K562 (cell line): ENCODE measurements around the gene CTIF. TPM values are rescaled to one million over a fixed set of nuclear protein-coding genes. Genes with fewer than 3 reads are reported as not detected.

ENCODE experiments used
- ATAC-seq: fragments of 200-7000 bp; cut with Tn5 transposase; 3 replicates; pipeline ENCODE4 v1.9.1; 2020; ENCODE audit warnings: moderate library complexity
- BruUV-seq: library from RNA; stranded (reverse); fragments of 400-500 nt; replicated peaks from 2 replicates; lab custom pipeline; 2021; lab: Mats Ljungman, UMichigan
- CTCF ChIA-PET: fragments of 300-600 bp; formaldehyde crosslinking; extraction: SDS; loops from one replicate; lab custom pipeline; 2021; ENCODE audit warnings: low intra/inter-chr PET ratio; lab: Yijun Ruan, JAX
- POLR2A ChIA-PET: fragments of 300-600, 350-650 bp; sonication (Branson Sonifier 250); formaldehyde crosslinking; extraction: SDS; loops from one replicate; lab custom pipeline; 2021; ENCODE audit warnings: antibody characterized with exemption, inconsistent platforms; lab: Yijun Ruan, JAX
- DNase-seq, 4 experiments: peaks; one replicate each; pipeline versions ENCODE4 v3.0.0 to v3.0.0-alpha.2; 2011 to 2018; ENCODE audit warnings: low spot score in 3 of 4, mixed read lengths in 3 of 4; ENCODE audit errors: extremely low read depth in 1 of 4
- FAIRE-seq: peaks from 2 replicates; lab custom pipeline; 2011; peaks lifted over from hg19 to GRCh38; lab: Jason Lieb, UNC
- H2AFZ ChIP-seq: 2 replicates; pipeline ENCODE4 v1.6.0; 2011; ENCODE audit warnings: low read depth, low read length, control low read depth, inconsistent platforms
- H3K27ac ChIP-seq: fragments of 200-600 bp; 3 replicates; pipeline ENCODE4 v1.8.0; 2011; ENCODE audit warnings: low read depth, mild to moderate bottlenecking, control low read depth, inconsistent platforms, low read length, moderate library complexity, mixed read lengths; ENCODE audit errors: extremely low read depth
- H3K27me3 ChIP-seq, 2 experiments: fragments of 300-600 bp in 1 of 2; 2 replicates in 1 of 2; 3 replicates in 1 of 2; pipeline versions ENCODE4 v1.6.0 to v1.8.0; 2011; ENCODE audit warnings: inconsistent platforms in 2 of 2, low read length in 2 of 2, mild to moderate bottlenecking in 1 of 2, mixed read lengths in 1 of 2, moderate library complexity in 1 of 2; ENCODE audit not compliant: control insufficient read depth in 2 of 2, insufficient read depth in 2 of 2
- H3K36me3 ChIP-seq: fragments of 300-600 bp; 3 replicates; pipeline ENCODE4 v1.8.0; 2011; ENCODE audit warnings: mild to moderate bottlenecking, low read length, inconsistent platforms; ENCODE audit not compliant: control insufficient read depth, insufficient read depth
- H3K4me1 ChIP-seq, 2 experiments: fragments of 200-600 bp in 1 of 2; replicated peaks in 1 of 2; 2 replicates in 1 of 2; 3 replicates in 1 of 2; pipeline versions ENCODE4 v1.5.1 to v1.8.0; 2011; ENCODE audit warnings: inconsistent platforms in 2 of 2, low read length in 2 of 2, mild to moderate bottlenecking in 1 of 2, mixed read lengths in 1 of 2, moderate library complexity in 1 of 2; ENCODE audit not compliant: control insufficient read depth in 2 of 2, insufficient read depth in 2 of 2
- H3K4me2 ChIP-seq: 2 replicates; pipeline ENCODE4 v1.6.1; 2011; ENCODE audit warnings: low read length, control low read depth, inconsistent platforms, mixed read lengths; ENCODE audit not compliant: insufficient read depth
- H3K4me3 ChIP-seq: fragments of 200-600 bp; sonication (generic), shearing (Covaris generic); 2 replicates; pipeline ENCODE4 v1.5.1; 2016; ENCODE audit warnings: control low read depth, inconsistent platforms
- H3K79me2 ChIP-seq: fragments of 200-600 bp; 3 replicates; pipeline ENCODE4 v1.8.0; 2011; ENCODE audit warnings: low read length, inconsistent platforms; ENCODE audit not compliant: control insufficient read depth, insufficient read depth
- H3K9ac ChIP-seq, 2 experiments: 2 replicates each; pipeline versions ENCODE4 v1.6.0 to v1.6.1; 2011; ENCODE audit warnings: low read depth in 2 of 2, low read length in 2 of 2, control low read depth in 1 of 2, inconsistent platforms in 1 of 2, mild to moderate bottlenecking in 1 of 2, mixed read lengths in 1 of 2; ENCODE audit not compliant: insufficient read depth in 1 of 2
- H3K9me1 ChIP-seq: one replicate; pipeline ENCODE4 v1.6.0; 2011; ENCODE audit warnings: inconsistent platforms, mild to moderate bottlenecking, low read length, moderate library complexity; ENCODE audit not compliant: control insufficient read depth, insufficient read depth
- H3K9me3 ChIP-seq: replicated peaks from 2 replicates; pipeline ENCODE4 v1.5.1; 2011; ENCODE audit warnings: low read depth, low read length, inconsistent platforms; ENCODE audit not compliant: control insufficient read depth, insufficient read depth
- H4K20me1 ChIP-seq: replicated peaks from 2 replicates; pipeline ENCODE4 v1.6.1; 2011; ENCODE audit warnings: low read length, inconsistent platforms, mixed read lengths; ENCODE audit not compliant: control insufficient read depth, insufficient read depth
- ARID1B ChIP-seq: fragments of 450-650 bp; IDR thresholded peaks from 2 replicates; pipeline ENCODE4 v1.6.1; 2016; ENCODE audit warnings: antibody characterized with exemption, mild to moderate bottlenecking, inconsistent platforms
- DACH1 ChIP-seq: fragments of 450-650 bp; IDR thresholded peaks from 2 replicates; pipeline ENCODE4 v1.6.1; 2018; ENCODE audit not compliant: partially characterized antibody
- DNMT1 ChIP-seq: fragments of 450-650 bp; IDR thresholded peaks from 2 replicates; pipeline ENCODE4 v1.6.1; 2016; ENCODE audit warnings: antibody characterized with exemption, mild to moderate bottlenecking
- FOXJ3 ChIP-seq: sonication (generic); formaldehyde crosslinking; IDR thresholded peaks from 2 replicates; pipeline ENCODE4 v1.4.0; 2020; ENCODE audit warnings: mild to moderate bottlenecking, missing genetic modification reagents
- FOXP1 ChIP-seq: sonication (generic); formaldehyde crosslinking; IDR thresholded peaks from 2 replicates; pipeline ENCODE4 v1.8.0; 2022; ENCODE audit warnings: mild to moderate bottlenecking, missing genetic modification reagents
- ID3 ChIP-seq, 2 experiments: fragments of 250-450 bp in 1 of 2; fragments of 450-650 bp in 1 of 2; sonication (Bioruptor Pico) in 1 of 2; IDR thresholded peaks; 2 replicates each; pipeline versions ENCODE4 v1.6.1 to v1.8.0; 2016 to 2021; ENCODE audit warnings: mild to moderate bottlenecking in 2 of 2, moderate library complexity in 2 of 2, missing compliant biosample characterization in 1 of 2, missing genetic modification characterization in 1 of 2
- NEUROD1 ChIP-seq: fragments of 150-350 bp; IDR thresholded peaks from 2 replicates; pipeline ENCODE4 v1.6.1; 2014; ENCODE audit warnings: borderline replicate concordance, low read length, low read depth; ENCODE audit not compliant: partially characterized antibody
- SLC30A9 ChIP-seq: fragments of 250-450 bp; sonication (Bioruptor Pico); IDR thresholded peaks from 2 replicates; pipeline ENCODE4 v1.8.0; 2022; ENCODE audit warnings: mild to moderate bottlenecking, moderate library complexity
- ZKSCAN3 ChIP-seq: fragments of 250-450 bp; sonication (Bioruptor Pico); IDR thresholded peaks from 2 replicates; pipeline ENCODE4 v1.4.0; 2020
- WGBS: fragments of 100-300 bp; shearing (Covaris generic); methylation state at CpG from one replicate; pipeline ENCODE4 v1.1.6; 2016; ENCODE audit warnings: low coverage, mixed read lengths; ENCODE audit not compliant: insufficient coverage; ENCODE audit errors: missing lambda C conversion rate; 5-methylcytosine and 5-hydroxymethylcytosine counted together
- in situ Hi-C: fragments of 300-500 bp; cut with MboI; formaldehyde crosslinking; loops from 4 replicates; pipeline ENCODE4 v1.15.0; 2018; ENCODE audit warnings: inconsistent platforms, mixed read lengths
- intact Hi-C: fragments of 100-400 bp; cut with micrococcal nuclease; formaldehyde crosslinking; loops from 2 replicates; pipeline ENCODE4 v1.14.2; 2022
- polyA plus RNA-seq, 8 experiments: library from polyadenylated mRNA; depleted of rRNA in 4 of 8; stranded (reverse) in 5 of 8; unstranded in 3 of 8; fragments of >200 nt; fragmentation: Nextera tagmentation in 2 of 8; fragmentation: Illumina TruSeq in 1 of 8; extraction: Ambion mirVana in 2 of 8; extraction: Trizol in 1 of 8; gene quantifications; 2 replicates each; pipeline versions ENCODE4 v1.2.1 to v1.2.3, GENCODE V29; 2011 to 2014; ENCODE audit warnings: inconsistent platforms in 1 of 8, missing spikeins in 1 of 8
- total RNA-seq, 7 experiments: library from RNA; depleted of rRNA in 6 of 7; stranded (reverse); fragments of >200 nt in 6 of 7; fragmentation: Illumina TruSeq in 2 of 7; extraction: Trizol in 2 of 7; gene quantifications; 2 replicates each; pipeline versions ENCODE4 v1.2.1 to v1.2.3, GENCODE V29; 2011 to 2021; ENCODE audit warnings: low replicate concordance in 1 of 7
- TF ChIP-seq, protein P1 (sequence below): fragments of 250-450 bp; sonication (Bioruptor Pico); IDR thresholded peaks from 2 replicates; pipeline ENCODE4 v1.4.0; 2020; ENCODE audit warnings: mild to moderate bottlenecking, moderate library complexity, borderline replicate concordance
- TF ChIP-seq, protein P2 (sequence below): IDR thresholded peaks from 2 replicates; pipeline ENCODE4 v1.6.1; 2011; ENCODE audit warnings: borderline replicate concordance, low read depth, mild to moderate bottlenecking, moderate library complexity, low read length; ENCODE audit not compliant: insufficient read depth, poor library complexity, severe bottlenecking
- TF ChIP-seq, protein P3 (sequence below): fragments of 450-650 bp; formaldehyde crosslinking; IDR thresholded peaks from 2 replicates; pipeline ENCODE4 v1.4.0; 2020; ENCODE audit warnings: mild to moderate bottlenecking, moderate library complexity
- TF ChIP-seq, protein P4 (sequence below): fragments of 450-650 bp; IDR thresholded peaks from 2 replicates; pipeline ENCODE4 v1.6.1; 2016; ENCODE audit warnings: missing biosample characterization, missing genetic modification characterization

The CTIF gene
- total and polyA plus RNA-seq, 9 of the 15 experiments (the other 6 are each of a cell fraction or from before 2014, with no cell fraction given) = 0.17 to 11.5 (median 2.2) TPM

GRCh38 chr18:48861181-48861708 is 322.4 kb downstream of the CTIF start (continued):
- TF ChIP-seq ZKSCAN3 (CRISPR knock-in tag) = no peak

DNA sequence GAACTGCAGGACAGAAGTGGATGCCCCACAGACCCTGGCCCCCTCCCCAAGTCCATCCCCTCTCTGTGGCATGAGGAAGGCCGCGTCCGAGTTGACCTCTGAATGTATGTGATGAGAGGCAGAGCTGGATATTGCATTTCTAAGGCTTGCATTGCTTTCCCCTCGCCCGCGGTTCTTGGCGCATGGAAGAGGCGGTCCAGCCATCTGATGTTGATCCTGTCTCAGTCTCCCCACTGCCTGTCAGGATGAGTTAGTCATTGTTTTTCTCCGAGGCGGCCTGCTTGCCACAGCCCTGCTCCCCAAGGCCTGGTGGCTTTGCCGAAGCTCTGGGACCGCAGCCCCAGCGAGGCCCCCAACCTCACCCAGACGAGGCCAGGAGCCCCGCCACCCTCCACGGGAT is 323.3 kb downstream of the CTIF start:
- H3K27ac ChIP-seq = no peak overlapping the region
- ChIA-PET POLR2A (no interaction called here), CTCF (no interaction called here)
- H3K36me3 ChIP-seq = no peaks in the 10 kb centered on the region
- no peak for ATAC-seq
- H3K9ac ChIP-seq = no peak overlapping the region
- H3K9me3 ChIP-seq = no peaks in the 10 kb centered on the region
- no peaks in the 10 kb centered on the region for H3K27me3 ChIP-seq
- no peak overlapping the region for H2AFZ ChIP-seq
- no peaks in the 10 kb centered on the region for H3K79me2 ChIP-seq
- intact Hi-C loops = no loop called here
- no peak overlapping the region for H3K4me3 ChIP-seq
- peaks cover 0 to 15% of the 10 kb centered on the region in 2 experiments; a peak in 2 of 5 replicates for H3K4me1 ChIP-seq
- no peak for DNase-seq
- H4K20me1 ChIP-seq = no peaks in the 10 kb centered on the region
- no peak for FAIRE-seq
- no TSS peak for BruUV-seq
- in situ Hi-C loops = no loop called here
- WGBS = 89% methylated on average over 12 of the region's 16 CpGs
- no peaks in the 10 kb centered on the region for H3K9me1 ChIP-seq
- no peak overlapping the region for H3K4me2 ChIP-seq
- TF ChIP-seq, protein P1, sequence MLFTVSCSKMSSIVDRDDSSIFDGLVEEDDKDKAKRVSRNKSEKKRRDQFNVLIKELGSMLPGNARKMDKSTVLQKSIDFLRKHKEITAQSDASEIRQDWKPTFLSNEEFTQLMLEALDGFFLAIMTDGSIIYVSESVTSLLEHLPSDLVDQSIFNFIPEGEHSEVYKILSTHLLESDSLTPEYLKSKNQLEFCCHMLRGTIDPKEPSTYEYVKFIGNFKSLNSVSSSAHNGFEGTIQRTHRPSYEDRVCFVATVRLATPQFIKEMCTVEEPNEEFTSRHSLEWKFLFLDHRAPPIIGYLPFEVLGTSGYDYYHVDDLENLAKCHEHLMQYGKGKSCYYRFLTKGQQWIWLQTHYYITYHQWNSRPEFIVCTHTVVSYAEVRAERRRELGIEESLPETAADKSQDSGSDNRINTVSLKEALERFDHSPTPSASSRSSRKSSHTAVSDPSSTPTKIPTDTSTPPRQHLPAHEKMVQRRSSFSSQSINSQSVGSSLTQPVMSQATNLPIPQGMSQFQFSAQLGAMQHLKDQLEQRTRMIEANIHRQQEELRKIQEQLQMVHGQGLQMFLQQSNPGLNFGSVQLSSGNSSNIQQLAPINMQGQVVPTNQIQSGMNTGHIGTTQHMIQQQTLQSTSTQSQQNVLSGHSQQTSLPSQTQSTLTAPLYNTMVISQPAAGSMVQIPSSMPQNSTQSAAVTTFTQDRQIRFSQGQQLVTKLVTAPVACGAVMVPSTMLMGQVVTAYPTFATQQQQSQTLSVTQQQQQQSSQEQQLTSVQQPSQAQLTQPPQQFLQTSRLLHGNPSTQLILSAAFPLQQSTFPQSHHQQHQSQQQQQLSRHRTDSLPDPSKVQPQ (CRISPR knock-in tag) = no peak
- TF ChIP-seq DNMT1 (no peak), NEUROD1 (no peak), FOXP1 (CRISPR knock-in tag) (no peak), FOXJ3 (CRISPR knock-in tag) (no peak), ARID1B (no peak), ID3 (CRISPR knock-in tag; IDR thresholded peaks at IDR 0.05) (no peak), ID3 (tag; IDR thresholded peaks at IDR 0.05) (no peak), DACH1 (no peak), SLC30A9 (CRISPR knock-in tag) (no peak)
- TF ChIP-seq, protein P2, sequence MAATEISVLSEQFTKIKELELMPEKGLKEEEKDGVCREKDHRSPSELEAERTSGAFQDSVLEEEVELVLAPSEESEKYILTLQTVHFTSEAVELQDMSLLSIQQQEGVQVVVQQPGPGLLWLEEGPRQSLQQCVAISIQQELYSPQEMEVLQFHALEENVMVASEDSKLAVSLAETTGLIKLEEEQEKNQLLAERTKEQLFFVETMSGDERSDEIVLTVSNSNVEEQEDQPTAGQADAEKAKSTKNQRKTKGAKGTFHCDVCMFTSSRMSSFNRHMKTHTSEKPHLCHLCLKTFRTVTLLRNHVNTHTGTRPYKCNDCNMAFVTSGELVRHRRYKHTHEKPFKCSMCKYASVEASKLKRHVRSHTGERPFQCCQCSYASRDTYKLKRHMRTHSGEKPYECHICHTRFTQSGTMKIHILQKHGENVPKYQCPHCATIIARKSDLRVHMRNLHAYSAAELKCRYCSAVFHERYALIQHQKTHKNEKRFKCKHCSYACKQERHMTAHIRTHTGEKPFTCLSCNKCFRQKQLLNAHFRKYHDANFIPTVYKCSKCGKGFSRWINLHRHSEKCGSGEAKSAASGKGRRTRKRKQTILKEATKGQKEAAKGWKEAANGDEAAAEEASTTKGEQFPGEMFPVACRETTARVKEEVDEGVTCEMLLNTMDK = no peak
- TF ChIP-seq, protein P3, sequence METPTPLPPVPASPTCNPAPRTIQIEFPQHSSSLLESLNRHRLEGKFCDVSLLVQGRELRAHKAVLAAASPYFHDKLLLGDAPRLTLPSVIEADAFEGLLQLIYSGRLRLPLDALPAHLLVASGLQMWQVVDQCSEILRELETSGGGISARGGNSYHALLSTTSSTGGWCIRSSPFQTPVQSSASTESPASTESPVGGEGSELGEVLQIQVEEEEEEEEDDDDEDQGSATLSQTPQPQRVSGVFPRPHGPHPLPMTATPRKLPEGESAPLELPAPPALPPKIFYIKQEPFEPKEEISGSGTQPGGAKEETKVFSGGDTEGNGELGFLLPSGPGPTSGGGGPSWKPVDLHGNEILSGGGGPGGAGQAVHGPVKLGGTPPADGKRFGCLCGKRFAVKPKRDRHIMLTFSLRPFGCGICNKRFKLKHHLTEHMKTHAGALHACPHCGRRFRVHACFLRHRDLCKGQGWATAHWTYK (CRISPR knock-in tag) = no peak
- TF ChIP-seq, protein P4, sequence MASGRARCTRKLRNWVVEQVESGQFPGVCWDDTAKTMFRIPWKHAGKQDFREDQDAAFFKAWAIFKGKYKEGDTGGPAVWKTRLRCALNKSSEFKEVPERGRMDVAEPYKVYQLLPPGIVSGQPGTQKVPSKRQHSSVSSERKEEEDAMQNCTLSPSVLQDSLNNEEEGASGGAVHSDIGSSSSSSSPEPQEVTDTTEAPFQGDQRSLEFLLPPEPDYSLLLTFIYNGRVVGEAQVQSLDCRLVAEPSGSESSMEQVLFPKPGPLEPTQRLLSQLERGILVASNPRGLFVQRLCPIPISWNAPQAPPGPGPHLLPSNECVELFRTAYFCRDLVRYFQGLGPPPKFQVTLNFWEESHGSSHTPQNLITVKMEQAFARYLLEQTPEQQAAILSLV (tag) = no peak
